ENCODE measurements around the gene DDX54.

GRCh38 chr12:113159937-113160336, 25.3 kb downstream of the DDX54 start:
- TF ChIP-seq CTCF (IDR thresholded peaks at IDR 0.05) (no peak), EP300 (IDR thresholded peaks at IDR 0.05) (no peak), POLR2AphosphoS5 (IDR thresholded peaks at IDR 0.05) (no peak)

All from sigmoid colon (tissue), 4 donors.